Activated T-helper 1 cell treated with anti-CD3 and anti-CD28 coated beads, Interleukin-12 subunit alpha, Interleukin-12 subunit beta, Interleukin-2, Interleukin-4 antibody, amounts not matched to agents 30 ng/mL and 10 ng/mL and 1 ng/mL, durations not matched to agents 14 hours and 24 hours and 36 hours (primary cell): ENCODE data around the gene LRRK2. TPM values are rescaled to one million over a fixed set of nuclear protein-coding genes. Genes with fewer than 3 reads are reported as not detected.
"Not testable (repeated sequence)": the region's sequence is repeated elsewhere in the genome, so short reads cannot be mapped to it uniquely, and the experiment has no call there.

Source experiments
- DNase-seq: peaks from one replicate; pipeline ENCODE4 v3.0.0; 2021; ENCODE audit warnings: low spot score
- H3K27ac Mint-ChIP-seq: one replicate; pipeline ENCODE4 v1.8.0; 2021; ENCODE audit warnings: mild to moderate bottlenecking, mixed read lengths
- H3K27me3 Mint-ChIP-seq: one replicate; pipeline ENCODE4 v1.8.0; 2022; ENCODE audit warnings: mild to moderate bottlenecking, moderate library complexity, mixed read lengths; ENCODE audit not compliant: insufficient read depth
- H3K36me3 Mint-ChIP-seq: one replicate; pipeline ENCODE4 v1.8.0; 2021; ENCODE audit warnings: low read depth, mixed read lengths
- H3K4me1 Mint-ChIP-seq: one replicate; pipeline ENCODE4 v1.8.0; 2021; ENCODE audit warnings: low read depth, mixed read lengths
- H3K4me3 Mint-ChIP-seq: one replicate; pipeline ENCODE4 v1.8.0; 2021; ENCODE audit warnings: mild to moderate bottlenecking, moderate library complexity, mixed read lengths
- H3K9me3 Mint-ChIP-seq: one replicate; pipeline ENCODE4 v1.8.0; 2021; ENCODE audit warnings: mixed read lengths
- intact Hi-C: fragments of 100-400 bp; cut with micrococcal nuclease; formaldehyde crosslinking; loops from one replicate; pipeline ENCODE4 v1.15.1; 2024
- total RNA-seq: library from RNA; stranded (reverse); gene quantifications from 2 replicates; pipeline ENCODE4 v1.2.3, GENCODE V29; 2022

Gene LRRK2
- total RNA-seq, 1 donor from 2014 or later, result not detected

GRCh38 chr12:40198601-40199000, 26.2 kb upstream of the LRRK2 start:
- Mint-ChIP-seq H3K36me3 (no peaks in the 10 kb centered on the region), H3K27ac (no peak overlapping the region), H3K9me3 (no peaks in the 10 kb centered on the region), H3K4me3 (no peak overlapping the region), H3K27me3 (peaks cover 19% of the 10 kb centered on the region), H3K4me1 (peaks cover 5% of the 10 kb centered on the region)
- no peak for DNase-seq
- intact Hi-C loops, result no loop called here

GRCh38 chr12:40202095-40203059, 22.4 kb upstream of the LRRK2 start:
- no peak overlapping the region for H3K4me3 Mint-ChIP-seq
- H3K36me3 Mint-ChIP-seq, result no peaks in the 10 kb centered on the region
- H3K9me3 Mint-ChIP-seq, result no peaks in the 10 kb centered on the region
- peaks cover 15% of the 10 kb centered on the region for H3K27me3 Mint-ChIP-seq
- H3K27ac Mint-ChIP-seq, result no peak overlapping the region
- no peaks in the 10 kb centered on the region for H3K4me1 Mint-ChIP-seq
- DNase-seq, result no peak
- intact Hi-C loops, result no loop called here

- Mint-ChIP-seq H3K27me3 (peaks cover 18% of the 10 kb centered on the region), H3K36me3 (no peaks in the 10 kb centered on the region), H3K4me1 (no peaks in the 10 kb centered on the region), H3K27ac (no peak overlapping the region), H3K4me3 (no peak overlapping the region), H3K9me3 (no peaks in the 10 kb centered on the region)
- intact Hi-C loops, result no loop called here
- no peak for DNase-seq
These were observed 21.8 kb upstream of the LRRK2 start for GRCh38 chr12:40203060-40203430.

GRCh38 chr12:40204337-40204736, 20.5 kb upstream of the LRRK2 start:
- no peaks in the 10 kb centered on the region for H3K4me1 Mint-ChIP-seq
- no peak for DNase-seq
- no peak overlapping the region for H3K27ac Mint-ChIP-seq
- H3K36me3 Mint-ChIP-seq, result no peaks in the 10 kb centered on the region
- intact Hi-C loops, result no loop called here
- H3K27me3 Mint-ChIP-seq, result peaks cover 17% of the 10 kb centered on the region
- no peaks in the 10 kb centered on the region for H3K9me3 Mint-ChIP-seq
- H3K4me3 Mint-ChIP-seq, result no peak overlapping the region

GRCh38 chr12:40207551-40207950, 17.2 kb upstream of the LRRK2 start:
- H3K4me3 Mint-ChIP-seq, result no peak overlapping the region
- intact Hi-C loops, result no loop called here
- no peak for DNase-seq
- no peak overlapping the region for H3K27ac Mint-ChIP-seq
- no peaks in the 10 kb centered on the region for H3K36me3 Mint-ChIP-seq
- H3K9me3 Mint-ChIP-seq, result peaks cover 5% of the 10 kb centered on the region
- H3K4me1 Mint-ChIP-seq, result no peaks in the 10 kb centered on the region
- H3K27me3 Mint-ChIP-seq, result peaks cover 10% of the 10 kb centered on the region

- Mint-ChIP-seq H3K36me3 (no peaks in the 10 kb centered on the region), H3K27ac (no peak overlapping the region), H3K4me1 (no peaks in the 10 kb centered on the region), H3K27me3 (peaks cover 6% of the 10 kb centered on the region), H3K4me3 (no peak overlapping the region), H3K9me3 (peaks cover 6% of the 10 kb centered on the region)
- intact Hi-C loops, result no loop called here
- DNase-seq, result no peak
These were observed 15.9 kb upstream of the LRRK2 start for GRCh38 chr12:40208707-40209446.

- no peak overlapping the region for H3K4me3 Mint-ChIP-seq
- H3K36me3 Mint-ChIP-seq, result no peaks in the 10 kb centered on the region
- peaks cover 6% of the 10 kb centered on the region for H3K9me3 Mint-ChIP-seq
- no peak for DNase-seq
- intact Hi-C loops, result no loop called here
- H3K27ac Mint-ChIP-seq, result no peak overlapping the region
- peaks cover 5% of the 10 kb centered on the region for H3K27me3 Mint-ChIP-seq
- no peaks in the 10 kb centered on the region for H3K4me1 Mint-ChIP-seq
These were observed 14.9 kb upstream of the LRRK2 start for GRCh38 chr12:40209886-40210285.

GRCh38 chr12:40211186-40211585, 13.6 kb upstream of the LRRK2 start:
- H3K4me3 Mint-ChIP-seq, DNase-seq, H3K4me1 Mint-ChIP-seq, H3K27me3 Mint-ChIP-seq, H3K27ac Mint-ChIP-seq, intact Hi-C loops, H3K9me3 Mint-ChIP-seq, H3K36me3 Mint-ChIP-seq: not testable (repeated sequence)

- H3K27me3 Mint-ChIP-seq, result peaks cover 2% of the 10 kb centered on the region
- H3K4me1 Mint-ChIP-seq, result no peaks in the 10 kb centered on the region
- H3K36me3 Mint-ChIP-seq, result no peaks in the 10 kb centered on the region
- H3K4me3 Mint-ChIP-seq, result no peak overlapping the region
- H3K9me3 Mint-ChIP-seq, result peaks cover 6% of the 10 kb centered on the region
- no peak overlapping the region for H3K27ac Mint-ChIP-seq
- DNase-seq, result no peak
- intact Hi-C loops, result no loop called here
These were observed 12.2 kb upstream of the LRRK2 start for GRCh38 chr12:40212566-40212965.

GRCh38 chr12:40215982-40216381, 8.8 kb upstream of the LRRK2 start:
- H3K36me3 Mint-ChIP-seq, result no peaks in the 10 kb centered on the region
- no peaks in the 10 kb centered on the region for H3K4me1 Mint-ChIP-seq
- H3K4me3 Mint-ChIP-seq, result no peak overlapping the region
- peaks cover 3% of the 10 kb centered on the region for H3K27me3 Mint-ChIP-seq
- intact Hi-C loops, result no loop called here
- no peak overlapping the region for H3K27ac Mint-ChIP-seq
- no peak for DNase-seq
- H3K9me3 Mint-ChIP-seq, result peaks cover 6% of the 10 kb centered on the region

- H3K9me3 Mint-ChIP-seq, result peaks cover 6% of the 10 kb centered on the region
- H3K36me3 Mint-ChIP-seq, result no peaks in the 10 kb centered on the region
- H3K27me3 Mint-ChIP-seq, result peaks cover 3% of the 10 kb centered on the region
- H3K4me1 Mint-ChIP-seq, result no peaks in the 10 kb centered on the region
- no peak overlapping the region for H3K4me3 Mint-ChIP-seq
- no peak for DNase-seq
- intact Hi-C loops, result no loop called here
- no peak overlapping the region for H3K27ac Mint-ChIP-seq
These were observed 8.1 kb upstream of the LRRK2 start for GRCh38 chr12:40216516-40217288.

- Mint-ChIP-seq H3K9me3 (no peaks in the 10 kb centered on the region), H3K4me1 (peaks cover 6% of the 10 kb centered on the region), H3K4me3 (no peak overlapping the region), H3K36me3 (no peaks in the 10 kb centered on the region), H3K27ac (no peak overlapping the region), H3K27me3 (peaks cover 22% of the 10 kb centered on the region)
- DNase-seq, result no peak
- intact Hi-C loops, result no loop called here
These were observed 5.0 kb upstream of the LRRK2 start for GRCh38 chr12:40219760-40220159.

- no peak overlapping the region for H3K27ac Mint-ChIP-seq
- peaks cover 43% of the 10 kb centered on the region for H3K27me3 Mint-ChIP-seq
- H3K36me3 Mint-ChIP-seq, result no peaks in the 10 kb centered on the region
- DNase-seq, result no peak
- intact Hi-C loops, result no loop called here
- H3K9me3 Mint-ChIP-seq, result no peaks in the 10 kb centered on the region
- H3K4me3 Mint-ChIP-seq, result no peak overlapping the region
- peaks cover 6% of the 10 kb centered on the region for H3K4me1 Mint-ChIP-seq
These were observed 2.5 kb upstream of the LRRK2 start for GRCh38 chr12:40222247-40222646.
